Activated CD4-positive, alpha-beta T cell treated with anti-CD3 and anti-CD28 coated beads, Interleukin-2, amount 50 U/mL, for 1 hour (primary cell): ENCODE results near the gene DCDC2C.

ENCODE experiments used
- DNase-seq: peaks from one replicate; pipeline ENCODE4 v3.0.0-alpha.2; 2020

Gene DCDC2C

DNA sequence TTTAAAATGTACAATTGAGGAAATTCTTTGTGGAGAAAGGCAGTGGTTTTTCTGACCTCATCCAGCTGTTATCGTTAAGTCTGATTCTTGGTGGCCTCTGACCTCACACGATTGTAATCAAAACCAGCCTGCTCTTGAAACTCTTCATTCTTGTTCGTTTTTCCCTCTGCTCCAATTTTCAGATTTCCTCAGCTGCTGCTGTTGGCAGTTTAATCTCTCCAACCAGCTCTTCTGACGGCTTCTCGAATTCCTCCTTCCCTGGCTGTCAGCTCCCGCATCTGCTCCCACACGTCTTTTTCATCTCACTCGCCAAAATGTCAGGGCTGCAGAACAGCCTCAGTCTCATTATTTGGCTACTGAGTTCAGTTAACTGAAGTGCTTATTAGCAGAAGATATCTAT is 136.1 kb downstream of the DCDC2C start:
- DNase-seq = no peak

GRCh38 chr2:3840611-3841155 is 137.3 kb downstream of the DCDC2C start:
- no peak for DNase-seq

DNA sequence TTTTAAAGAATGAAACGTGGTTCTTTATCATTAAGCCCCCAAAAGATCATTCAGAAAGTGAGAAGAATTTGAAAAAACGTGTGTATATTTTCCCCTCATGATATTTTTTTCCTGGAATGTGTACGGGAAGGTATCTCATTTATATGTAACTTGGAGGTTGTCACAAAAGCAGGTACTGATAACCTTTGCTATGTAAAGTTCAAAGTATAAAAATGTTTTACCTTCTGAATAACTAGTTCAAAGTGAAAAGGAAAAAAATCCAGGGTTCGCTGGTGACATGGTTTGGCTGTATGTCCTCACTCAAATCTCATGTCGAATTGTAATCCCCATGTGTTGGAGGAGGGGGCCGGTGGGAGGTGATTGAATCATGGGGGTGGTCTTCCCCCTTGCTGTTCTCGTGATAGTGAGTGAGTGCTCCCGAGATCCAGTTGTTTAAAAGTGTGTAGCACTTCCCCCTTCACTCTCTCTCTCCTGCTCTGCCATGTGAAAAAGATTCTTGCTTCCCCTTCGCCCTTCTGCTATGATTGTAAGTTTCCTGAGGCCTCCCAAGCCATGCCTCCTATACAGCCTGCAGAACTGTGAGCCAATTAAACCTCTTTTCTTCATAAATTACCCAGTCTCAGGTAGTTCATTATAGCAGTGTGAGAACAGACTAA is 144.2 kb downstream of the DCDC2C start:
- no peak for DNase-seq

DNA sequence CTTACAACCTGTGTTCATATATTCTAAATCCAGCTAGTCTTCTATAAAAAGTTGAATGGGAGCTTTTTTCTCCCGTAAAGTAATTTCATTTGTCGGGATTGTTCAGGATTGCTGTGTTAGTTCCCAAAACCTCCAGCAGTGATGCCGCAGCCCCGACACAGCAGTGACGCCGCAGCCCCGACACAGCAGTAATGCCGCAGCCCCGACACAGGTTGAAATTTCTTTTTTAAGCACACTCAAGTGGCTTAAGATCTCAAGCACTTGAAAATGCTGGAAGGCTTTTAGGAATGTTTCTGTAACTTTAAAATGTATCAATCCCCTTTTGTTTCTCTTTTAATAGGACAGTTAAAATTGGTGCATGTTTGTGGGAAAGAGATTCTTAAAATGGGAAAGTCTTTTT is 145.4 kb downstream of the DCDC2C start:
- DNase-seq = no peak

DNA sequence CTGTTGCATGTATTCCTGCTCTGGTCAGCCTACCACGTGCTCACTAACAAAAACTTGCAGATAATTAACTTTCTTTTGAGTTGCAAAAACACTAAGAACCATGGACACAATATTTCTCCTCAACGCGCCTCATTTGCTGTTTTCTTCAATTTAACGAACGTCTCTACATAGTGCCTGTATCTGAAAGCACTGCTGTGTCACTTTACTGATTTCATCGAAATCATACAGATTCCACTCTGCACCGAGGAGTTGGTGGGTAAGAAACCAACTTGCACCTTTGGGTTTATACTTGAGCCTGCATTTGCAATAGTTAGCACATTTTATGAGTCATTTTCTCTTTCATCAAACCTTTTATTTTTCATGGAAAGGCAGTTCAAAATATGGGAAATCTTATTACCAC is 145.8 kb downstream of the DCDC2C start:
- no peak for DNase-seq

GRCh38 chr2:3857576-3857975 is 154.2 kb downstream of the DCDC2C start:
- DNase-seq = no peak

GRCh38 chr2:3864943-3865865 is 161.8 kb downstream of the DCDC2C start:
- no peak for DNase-seq

DNA sequence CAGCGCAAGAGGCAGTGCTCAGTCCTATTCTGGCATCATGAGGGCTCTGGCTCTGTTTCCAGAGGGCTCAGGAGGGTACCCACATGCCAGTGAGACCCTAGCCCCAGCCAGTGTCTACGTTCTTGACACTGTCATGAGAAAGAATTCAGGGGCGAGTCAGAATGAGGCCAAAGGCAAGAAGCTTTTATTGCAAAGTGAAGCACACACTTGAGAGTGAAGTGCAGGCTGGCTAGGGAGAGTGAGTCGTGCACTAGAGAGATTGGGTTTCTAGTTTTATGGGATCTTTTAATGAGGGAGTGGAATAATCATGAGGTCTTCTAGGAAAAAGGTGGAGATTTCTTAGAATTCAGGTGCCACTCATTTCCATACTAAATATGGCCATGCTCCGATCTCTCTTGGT is 164.1 kb downstream of the DCDC2C start:
- no peak for DNase-seq

GRCh38 chr2:3868012-3868805 is 164.8 kb downstream of the DCDC2C start:
- DNase-seq = no peak

GRCh38 chr2:3870222-3870621 is 166.8 kb downstream of the DCDC2C start:
- DNase-seq = no peak

DNA sequence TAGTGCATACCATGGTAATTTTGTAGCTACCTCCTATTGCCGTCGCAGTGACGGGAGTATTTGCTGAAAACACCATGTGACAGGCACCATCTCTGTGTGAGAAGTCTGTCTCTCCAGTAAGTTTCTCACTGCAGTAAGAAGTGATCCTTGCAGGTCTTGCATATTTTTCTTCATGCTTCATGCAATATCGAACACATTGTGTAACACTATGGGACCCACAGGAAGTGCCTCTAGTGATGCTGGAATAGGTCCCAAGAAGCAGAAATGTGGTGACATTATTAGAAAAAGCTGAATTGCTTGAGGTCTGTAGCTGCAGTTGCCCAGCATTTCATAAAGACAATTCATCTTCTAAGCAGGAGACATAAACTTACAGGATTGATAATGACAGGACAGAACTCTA is 167.6 kb downstream of the DCDC2C start:
- no peak for DNase-seq

- DNase-seq = no peak
Measured at GRCh38 chr2:3872451-3872850, 169.1 kb downstream of the DCDC2C start.

- no peak for DNase-seq
Measured at GRCh38 chr2:3873899-3874298, 170.5 kb downstream of the DCDC2C start.

GRCh38 chr2:3876221-3876620 is 172.8 kb downstream of the DCDC2C start:
- no peak for DNase-seq

GRCh38 chr2:3876685-3877084 is 173.3 kb downstream of the DCDC2C start:
- DNase-seq = no peak

- no peak for DNase-seq
Measured at GRCh38 chr2:3885629-3886628, 182.6 kb downstream of the DCDC2C start.

DNA sequence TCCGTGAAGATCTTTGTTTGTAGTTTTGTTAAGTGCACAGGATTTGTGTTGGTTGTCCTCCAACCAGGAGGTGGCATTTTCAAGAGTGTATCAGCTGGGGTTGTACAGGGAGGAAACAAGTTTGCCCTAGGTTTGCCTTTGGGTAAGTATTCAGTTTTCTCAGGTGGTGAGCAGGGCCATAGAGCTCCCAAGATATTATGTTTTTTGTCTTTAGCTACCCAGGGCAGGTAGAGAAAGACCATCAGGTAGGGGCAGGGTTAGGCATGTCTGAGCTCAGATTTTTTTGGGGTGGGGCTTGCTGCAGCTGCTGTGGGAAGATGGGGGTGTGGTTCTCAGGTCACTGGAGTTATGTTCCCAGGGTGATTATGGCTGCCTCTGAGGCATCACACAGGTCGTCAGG is 191.6 kb downstream of the DCDC2C start:
- no peak for DNase-seq
